H9 (cell line): ENCODE results near the gene RBM44. TPM values are rescaled to one million over a fixed set of nuclear protein-coding genes. Genes with fewer than 3 reads are reported as not detected.

ENCODE experiments used
- DNase-seq: peaks from one replicate; pipeline ENCODE4 v3.0.0-alpha.2; 2017
- H2AFZ ChIP-seq: one replicate; pipeline ENCODE4 v1.6.1; 2013; ENCODE audit warnings: mild to moderate bottlenecking, low read length, control low read depth, moderate library complexity
- H2AK5ac ChIP-seq: 2 replicates; pipeline ENCODE4 v1.6.1; 2013; ENCODE audit warnings: low read length, control low read depth, mixed read lengths; ENCODE audit not compliant: insufficient read length
- H2BK120ac ChIP-seq: one replicate; pipeline ENCODE4 v1.6.1; 2013; ENCODE audit warnings: low read depth, mild to moderate bottlenecking, low read length, control low read depth, inconsistent platforms; ENCODE audit not compliant: poor library complexity, severe bottlenecking
- H2BK12ac ChIP-seq: 2 replicates; pipeline ENCODE4 v1.6.1; 2013; ENCODE audit warnings: low read length, control low read depth, mixed read lengths, low read depth; ENCODE audit not compliant: insufficient read length
- H2BK15ac ChIP-seq: 2 replicates; pipeline ENCODE4 v1.6.1; 2013; ENCODE audit warnings: low read depth, low read length, control low read depth
- H2BK20ac ChIP-seq: one replicate; pipeline ENCODE4 v1.6.1; 2013; ENCODE audit warnings: low read depth, mild to moderate bottlenecking, low read length, control low read depth, inconsistent platforms; ENCODE audit not compliant: poor library complexity, severe bottlenecking
- H2BK5ac ChIP-seq: 2 replicates; pipeline ENCODE4 v1.6.1; 2013; ENCODE audit warnings: low read length, control low read depth, mixed read lengths; ENCODE audit not compliant: insufficient read length
- H3K14ac ChIP-seq: 2 replicates; pipeline ENCODE4 v1.6.1; 2013; ENCODE audit warnings: low read length, control low read depth; ENCODE audit not compliant: insufficient read depth
- H3K18ac ChIP-seq: 2 replicates; pipeline ENCODE4 v1.6.1; 2013; ENCODE audit warnings: low read depth, mild to moderate bottlenecking, mixed read lengths, low read length, control low read depth; ENCODE audit not compliant: insufficient read length
- H3K23ac ChIP-seq: 2 replicates; pipeline ENCODE4 v1.6.1; 2013; ENCODE audit warnings: low read length, control low read depth, mixed read lengths, low read depth; ENCODE audit not compliant: insufficient read length
- H3K23me2 ChIP-seq: 2 replicates; pipeline ENCODE4 v1.6.1; 2013; ENCODE audit warnings: low read depth, mild to moderate bottlenecking, mixed read lengths, low read length, control low read depth; ENCODE audit not compliant: insufficient read length, poor library complexity, severe bottlenecking
- H3K27ac ChIP-seq: 2 replicates; pipeline ENCODE4 v1.5.1; 2013; ENCODE audit warnings: low read length, control low read depth, mixed read lengths, low read depth; ENCODE audit not compliant: insufficient read length
- H3K27me3 ChIP-seq: 2 replicates; pipeline ENCODE4 v1.6.1; 2013; ENCODE audit warnings: low read length, control low read depth, inconsistent platforms; ENCODE audit not compliant: insufficient read depth
- H3K4ac ChIP-seq: 2 replicates; pipeline ENCODE4 v1.6.1; 2013; ENCODE audit warnings: low read depth, mild to moderate bottlenecking, control low read depth, inconsistent platforms, low read length, moderate library complexity
- H3K4me1 ChIP-seq: 2 replicates; pipeline ENCODE4 v1.6.1; 2013; ENCODE audit warnings: low read length, control low read depth, inconsistent platforms; ENCODE audit not compliant: insufficient read depth
- H3K4me2 ChIP-seq: 2 replicates; pipeline ENCODE4 v1.6.1; 2013; ENCODE audit warnings: low read length, control low read depth, mixed read lengths; ENCODE audit not compliant: insufficient read length, insufficient read depth
- H3K56ac ChIP-seq: 2 replicates; pipeline ENCODE4 v1.6.1; 2013; ENCODE audit warnings: low read depth, mild to moderate bottlenecking, mixed read lengths, low read length, control low read depth; ENCODE audit not compliant: insufficient read length
- H3K79me1 ChIP-seq: 2 replicates; pipeline ENCODE4 v1.6.1; 2013; ENCODE audit warnings: low read depth, mild to moderate bottlenecking, moderate library complexity, low read length, control low read depth, inconsistent platforms; ENCODE audit not compliant: insufficient read depth, poor library complexity, severe bottlenecking
- H3K79me2 ChIP-seq: 2 replicates; pipeline ENCODE4 v1.6.1; 2013; ENCODE audit warnings: low read length, control low read depth, inconsistent platforms; ENCODE audit not compliant: insufficient read depth
- H3K9ac ChIP-seq: 2 replicates; pipeline ENCODE4 v1.6.1; 2013; ENCODE audit warnings: low read length, control low read depth, mixed read lengths; ENCODE audit not compliant: insufficient read length; ENCODE audit errors: extremely low read depth
- H3K9me3 ChIP-seq: one replicate; pipeline ENCODE4 v1.6.1; 2013; ENCODE audit warnings: low read depth, low read length, inconsistent platforms; ENCODE audit not compliant: control insufficient read depth
- H3T11ph ChIP-seq: one replicate; pipeline ENCODE4 v1.6.1; 2013; ENCODE audit warnings: mild to moderate bottlenecking, low read length, control low read depth, inconsistent platforms
- H4K20me1 ChIP-seq: one replicate; pipeline ENCODE4 v1.6.1; 2013; ENCODE audit not compliant: control insufficient read depth, insufficient read length, insufficient read depth
- H4K5ac ChIP-seq: 2 replicates; pipeline ENCODE4 v1.6.1; 2013; ENCODE audit warnings: low read depth, mild to moderate bottlenecking, mixed read lengths, low read length, control low read depth; ENCODE audit not compliant: insufficient read length
- H4K8ac ChIP-seq: replicated peaks from 2 replicates; pipeline ENCODE4 v1.6.1; 2013; ENCODE audit warnings: low read length, control low read depth, mixed read lengths, low read depth; ENCODE audit not compliant: insufficient read length
- H4K91ac ChIP-seq: 2 replicates; pipeline ENCODE4 v1.6.1; 2013; ENCODE audit warnings: low read depth, mild to moderate bottlenecking, moderate library complexity, mixed read lengths, low read length, control low read depth; ENCODE audit not compliant: insufficient read length
- H3K27ac Mint-ChIP-seq, 3 experiments: 2 replicates in 2 of 3; 3 replicates in 1 of 3; pipeline ENCODE4 v1.8.0; 2020 to 2021; ENCODE audit warnings: mixed read lengths in 3 of 3, mild to moderate bottlenecking in 1 of 3, moderate library complexity in 1 of 3
- H3K27me3 Mint-ChIP-seq: 2 replicates; pipeline ENCODE4 v1.8.0; 2021; ENCODE audit warnings: low read depth, mild to moderate bottlenecking, moderate library complexity, mixed read lengths
- H3K36me3 Mint-ChIP-seq, 3 experiments: 2 replicates in 2 of 3; 3 replicates in 1 of 3; pipeline ENCODE4 v1.8.0; 2020 to 2021; ENCODE audit warnings: low read depth in 3 of 3, mixed read lengths in 3 of 3; ENCODE audit not compliant: insufficient read depth in 1 of 3
- H3K4me1 Mint-ChIP-seq, 2 experiments: 2 replicates each; pipeline ENCODE4 v1.8.0; 2020; ENCODE audit warnings: mixed read lengths in 2 of 2
- H3K4me3 Mint-ChIP-seq, 2 experiments: 2 replicates in 1 of 2; 3 replicates in 1 of 2; pipeline ENCODE4 v1.8.0; 2020 to 2021; ENCODE audit warnings: mild to moderate bottlenecking in 2 of 2, mixed read lengths in 2 of 2, moderate library complexity in 1 of 2
- H3K9me3 Mint-ChIP-seq, 2 experiments: 2 replicates in 1 of 2; 3 replicates in 1 of 2; pipeline ENCODE4 v1.8.0; 2020; ENCODE audit warnings: mild to moderate bottlenecking in 2 of 2, mixed read lengths in 2 of 2, moderate library complexity in 1 of 2
- WGBS: extraction: QIAGEN DNeasy Blood & Tissue Kit; methylation state at CpG from one replicate; pipeline ENCODE4 v1.1.7; 2013; ENCODE audit warnings: missing lambda C conversion rate, low lambda C conversion rate, mixed read lengths; ENCODE audit not compliant: insufficient read length; ENCODE audit errors: extremely low coverage; 5-methylcytosine and 5-hydroxymethylcytosine counted together
- total RNA-seq: library from RNA; stranded (reverse); gene quantifications from 2 replicates; pipeline ENCODE4 v1.2.1, GENCODE V29; 2021
- TF ChIP-seq, protein P1 (sequence below): fragments of 200-600 bp; sonication (generic); conservative IDR thresholded peaks from 3 replicates; pipeline ENCODE4 v1.8.0; 2021; ENCODE audit warnings: antibody characterized with exemption, mild to moderate bottlenecking

Gene RBM44
- total RNA-seq, 1 experiment from 2014 or later, result 0.15 TPM

DNA sequence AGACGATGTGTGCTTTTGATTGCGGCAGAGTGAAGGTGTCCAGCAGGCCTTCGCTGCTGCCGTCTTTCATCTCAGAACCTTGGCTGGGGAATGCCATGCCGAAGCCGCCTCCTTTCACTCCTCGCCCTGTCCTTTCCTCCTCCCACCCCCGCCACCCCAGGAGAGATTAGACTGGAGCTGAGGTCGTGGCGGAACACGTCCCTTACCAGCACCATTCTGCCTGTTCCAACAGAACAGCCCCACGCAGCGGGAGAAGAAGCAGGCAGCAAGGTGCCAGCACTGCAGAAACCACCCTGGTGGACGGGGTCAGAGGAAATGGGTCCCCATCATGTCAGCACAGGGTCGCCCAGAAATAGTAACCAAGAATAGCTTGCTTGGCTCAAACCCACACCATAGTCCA lies 24.8 kb upstream of the RBM44 start:
- Histone ChIP-seq H3K27me3 (no peaks in the 10 kb centered on the region), H4K20me1 (no peaks in the 10 kb centered on the region), H3K9me3 (no peaks in the 10 kb centered on the region), H4K8ac (no peak overlapping the region), H2BK20ac (no peak overlapping the region), H2BK5ac (no peak overlapping the region), H3K27ac (no peak overlapping the region), H3K79me1 (no peaks in the 10 kb centered on the region), H3K18ac (no peak overlapping the region), H2AK5ac (no peak overlapping the region), H4K5ac (no peak overlapping the region), H3T11ph (no peak overlapping the region), H3K79me2 (no peaks in the 10 kb centered on the region), H3K23me2 (no peaks in the 10 kb centered on the region), H3K56ac (no peak overlapping the region), H2BK120ac (no peak overlapping the region), H3K4ac (no peak overlapping the region), H2AFZ (no peak overlapping the region), H4K91ac (no peak overlapping the region), H3K4me1 (no peaks in the 10 kb centered on the region), H3K14ac (no peak overlapping the region), H2BK12ac (no peak overlapping the region), H3K23ac (no peak overlapping the region), H3K4me2 (no peak overlapping the region), H2BK15ac (no peak overlapping the region), H3K9ac (no peak overlapping the region)
- Mint-ChIP-seq H3K36me3 (peaks cover 27 to 29% (median 28%) of the 10 kb centered on the region in 3 experiments), H3K9me3 (peaks cover 0 to 3% of the 10 kb centered on the region in 2 experiments; a peak in 2 of 5 replicates), H3K27ac (peak overlapping the region in 1 of 3 experiments; percentile 42; a peak in 1 of 7 replicates), H3K27me3 (no peaks in the 10 kb centered on the region), H3K4me3 (no peak overlapping the region), H3K4me1 (peaks cover 0 to 10% of the 10 kb centered on the region in 2 experiments; a peak in 2 of 4 replicates)
- TF ChIP-seq, protein P1, sequence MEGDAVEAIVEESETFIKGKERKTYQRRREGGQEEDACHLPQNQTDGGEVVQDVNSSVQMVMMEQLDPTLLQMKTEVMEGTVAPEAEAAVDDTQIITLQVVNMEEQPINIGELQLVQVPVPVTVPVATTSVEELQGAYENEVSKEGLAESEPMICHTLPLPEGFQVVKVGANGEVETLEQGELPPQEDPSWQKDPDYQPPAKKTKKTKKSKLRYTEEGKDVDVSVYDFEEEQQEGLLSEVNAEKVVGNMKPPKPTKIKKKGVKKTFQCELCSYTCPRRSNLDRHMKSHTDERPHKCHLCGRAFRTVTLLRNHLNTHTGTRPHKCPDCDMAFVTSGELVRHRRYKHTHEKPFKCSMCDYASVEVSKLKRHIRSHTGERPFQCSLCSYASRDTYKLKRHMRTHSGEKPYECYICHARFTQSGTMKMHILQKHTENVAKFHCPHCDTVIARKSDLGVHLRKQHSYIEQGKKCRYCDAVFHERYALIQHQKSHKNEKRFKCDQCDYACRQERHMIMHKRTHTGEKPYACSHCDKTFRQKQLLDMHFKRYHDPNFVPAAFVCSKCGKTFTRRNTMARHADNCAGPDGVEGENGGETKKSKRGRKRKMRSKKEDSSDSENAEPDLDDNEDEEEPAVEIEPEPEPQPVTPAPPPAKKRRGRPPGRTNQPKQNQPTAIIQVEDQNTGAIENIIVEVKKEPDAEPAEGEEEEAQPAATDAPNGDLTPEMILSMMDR, result no peak
- DNase-seq, result no peak
- no CpG with 5 or more reads among the region's 15 CpGs for WGBS
